HG02763 (cell line): ENCODE results near the gene PSMB7.
"Not testable (repeated sequence)": the region's sequence is repeated elsewhere in the genome, so short reads cannot be mapped to it uniquely, and the experiment has no call there.

Experiments used
- ATAC-seq: cut with Tn5 transposase; IDR thresholded peaks from one replicate; pipeline ENCODE4 v1.9.1; 2021; ENCODE audit warnings: mild to moderate bottlenecking, moderate library complexity; ENCODE audit not compliant: unreplicated experiment

The PSMB7 gene

GRCh38 chr9:124444166-124444565 lies 28.9 kb upstream of the PSMB7 start:
- no peak for ATAC-seq

- ATAC-seq = no peak
Measured at GRCh38 chr9:124443625-124444024, 28.4 kb upstream of the PSMB7 start.

- no peak for ATAC-seq
Measured at GRCh38 chr9:124442826-124443225, 27.6 kb upstream of the PSMB7 start.

GRCh38 chr9:124442379-124442778 lies 27.1 kb upstream of the PSMB7 start:
- no peak for ATAC-seq

- no peak for ATAC-seq
Measured at GRCh38 chr9:124441291-124441690, 26.0 kb upstream of the PSMB7 start.

- no peak for ATAC-seq
Measured at GRCh38 chr9:124440786-124441185, 25.5 kb upstream of the PSMB7 start.

- ATAC-seq = no peak
Measured at GRCh38 chr9:124439686-124440243, 24.5 kb upstream of the PSMB7 start.

- no peak for ATAC-seq
Measured at GRCh38 chr9:124439086-124439485, 23.8 kb upstream of the PSMB7 start.

- no peak for ATAC-seq
Measured at GRCh38 chr9:124438091-124438490, 22.8 kb upstream of the PSMB7 start.

GRCh38 chr9:124437086-124437485 lies 21.8 kb upstream of the PSMB7 start:
- no peak for ATAC-seq

- ATAC-seq = no peak
Measured at GRCh38 chr9:124436320-124436719, 21.1 kb upstream of the PSMB7 start.

GRCh38 chr9:124429530-124429867 lies 14.3 kb upstream of the PSMB7 start:
- ATAC-seq = no peak

- ATAC-seq = no peak
Measured at GRCh38 chr9:124428751-124429529, 13.7 kb upstream of the PSMB7 start.

- no peak for ATAC-seq
Measured at GRCh38 chr9:124427281-124427680, 12.0 kb upstream of the PSMB7 start.

- ATAC-seq = no peak
Measured at GRCh38 chr9:124426361-124426760, 11.1 kb upstream of the PSMB7 start.

GRCh38 chr9:124425733-124426132 lies 10.5 kb upstream of the PSMB7 start:
- not testable (repeated sequence) for ATAC-seq

- ATAC-seq = no peak
Measured at GRCh38 chr9:124423591-124423990, 8.3 kb upstream of the PSMB7 start.

GRCh38 chr9:124423155-124423554 lies 7.9 kb upstream of the PSMB7 start:
- ATAC-seq = no peak

- no peak for ATAC-seq
Measured at GRCh38 chr9:124420991-124421543, 5.8 kb upstream of the PSMB7 start.

- ATAC-seq = no peak
Measured at GRCh38 chr9:124419832-124420489, 4.7 kb upstream of the PSMB7 start.

- no peak for ATAC-seq
Measured at GRCh38 chr9:124415852-124416484, 726 bp upstream of the PSMB7 start.

GRCh38 chr9:124414612-124415011 lies 630 bp downstream of the PSMB7 start:
- no peak for ATAC-seq
